Brain pericyte (primary cell): Measurements from ENCODE around the gene INKA1.
"Not testable (repeated sequence)": the region's sequence is repeated elsewhere in the genome, so short reads cannot be mapped to it uniquely, and the experiment has no call there.

Experiments
- DNase-seq: peaks from one replicate; pipeline ENCODE4 v3.0.0-alpha.2; 2012; ENCODE audit warnings: low read depth, low spot score

Gene INKA1

GRCh38 chr3:49802719-49803464 lies at the start of gene INKA1:
INKA1 (plus strand) TSS chr3:49803261; CDS start chr3:49803393, 132 bp downstream.
- peak; percentile 47 for DNase-seq

GRCh38 chr3:49754536-49754935 lies 48.5 kb upstream of the INKA1 start:
- DNase-seq = no peak

- DNase-seq = no peak
These were observed 47.0 kb upstream of the INKA1 start for GRCh38 chr3:49756036-49756435.

- DNase-seq = no peak
These were observed 45.9 kb upstream of the INKA1 start for GRCh38 chr3:49757197-49757596.

- DNase-seq = no peak
These were observed 43.8 kb upstream of the INKA1 start for GRCh38 chr3:49759226-49759625.

GRCh38 chr3:49761661-49762060 lies 41.4 kb upstream of the INKA1 start:
- DNase-seq = no peak

GRCh38 chr3:49763981-49764380 lies 39.1 kb upstream of the INKA1 start:
- DNase-seq = no peak

- no peak for DNase-seq
These were observed 33.7 kb upstream of the INKA1 start for GRCh38 chr3:49769286-49769915.

GRCh38 chr3:49769926-49770325 lies 33.1 kb upstream of the INKA1 start:
- no peak for DNase-seq

- DNase-seq = no peak
These were observed 31.6 kb upstream of the INKA1 start for GRCh38 chr3:49771340-49771938.

GRCh38 chr3:49772703-49773102 lies 30.4 kb upstream of the INKA1 start:
- no peak for DNase-seq

- DNase-seq = no peak
These were observed 27.5 kb upstream of the INKA1 start for GRCh38 chr3:49775538-49775937.

- not testable (repeated sequence) for DNase-seq
These were observed 27.0 kb upstream of the INKA1 start for GRCh38 chr3:49776101-49776500.

- no peak for DNase-seq
These were observed 23.5 kb upstream of the INKA1 start for GRCh38 chr3:49779358-49780079.

- no peak for DNase-seq
These were observed 22.7 kb upstream of the INKA1 start for GRCh38 chr3:49780080-49780974.

- DNase-seq = not testable (repeated sequence)
These were observed 22.1 kb upstream of the INKA1 start for GRCh38 chr3:49780975-49781365.

GRCh38 chr3:49781415-49782199 lies 21.5 kb upstream of the INKA1 start:
- DNase-seq = no peak

- DNase-seq = not testable (repeated sequence)
These were observed 20.8 kb upstream of the INKA1 start for GRCh38 chr3:49782277-49782676.

- no peak for DNase-seq
These were observed 17.3 kb upstream of the INKA1 start for GRCh38 chr3:49785565-49786356.
